ENCODE results near the gene ALOX15B. TPM values are rescaled to one million over a fixed set of nuclear protein-coding genes. Genes with fewer than 3 reads are reported as not detected.

The ALOX15B gene
- total RNA-seq, 1 donor from 2014 or later, result 5.8 TPM

DNA sequence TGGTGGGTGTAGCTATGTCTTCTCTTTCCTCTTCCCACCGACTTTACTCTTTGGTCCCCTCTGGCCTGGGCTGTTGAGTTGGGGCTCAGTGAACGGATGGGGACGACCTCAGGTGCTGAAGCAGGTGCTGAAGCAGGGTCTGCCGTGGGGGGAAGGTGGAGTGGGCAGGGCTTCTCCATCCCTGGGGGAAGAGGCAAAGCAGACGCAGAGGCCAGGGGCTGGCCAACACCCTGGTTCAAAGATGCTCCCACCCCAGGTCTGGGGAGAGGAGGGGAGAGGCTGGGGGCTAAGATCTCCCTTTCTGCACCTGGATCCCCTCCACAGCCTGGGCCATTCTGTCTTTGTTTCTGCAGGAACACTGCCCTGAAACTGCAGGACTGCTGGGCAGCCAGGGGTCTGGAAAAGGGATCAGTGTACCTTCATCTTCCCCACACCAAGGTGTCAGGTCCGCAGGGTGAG, 25.7 kb downstream of the ALOX15B start:
- Histone ChIP-seq H3K27me3 (ENCODE audit: control insufficient read depth, insufficient read depth, low read length) (peaks cover 10% of the 10 kb centered on the region), H3K4me3 (ENCODE audit: low read depth, low read length) (no peak overlapping the region), H3K36me3 (ENCODE audit: control insufficient read depth, insufficient read depth, low read length) (no peaks in the 10 kb centered on the region)
- TF ChIP-seq, protein P1, sequence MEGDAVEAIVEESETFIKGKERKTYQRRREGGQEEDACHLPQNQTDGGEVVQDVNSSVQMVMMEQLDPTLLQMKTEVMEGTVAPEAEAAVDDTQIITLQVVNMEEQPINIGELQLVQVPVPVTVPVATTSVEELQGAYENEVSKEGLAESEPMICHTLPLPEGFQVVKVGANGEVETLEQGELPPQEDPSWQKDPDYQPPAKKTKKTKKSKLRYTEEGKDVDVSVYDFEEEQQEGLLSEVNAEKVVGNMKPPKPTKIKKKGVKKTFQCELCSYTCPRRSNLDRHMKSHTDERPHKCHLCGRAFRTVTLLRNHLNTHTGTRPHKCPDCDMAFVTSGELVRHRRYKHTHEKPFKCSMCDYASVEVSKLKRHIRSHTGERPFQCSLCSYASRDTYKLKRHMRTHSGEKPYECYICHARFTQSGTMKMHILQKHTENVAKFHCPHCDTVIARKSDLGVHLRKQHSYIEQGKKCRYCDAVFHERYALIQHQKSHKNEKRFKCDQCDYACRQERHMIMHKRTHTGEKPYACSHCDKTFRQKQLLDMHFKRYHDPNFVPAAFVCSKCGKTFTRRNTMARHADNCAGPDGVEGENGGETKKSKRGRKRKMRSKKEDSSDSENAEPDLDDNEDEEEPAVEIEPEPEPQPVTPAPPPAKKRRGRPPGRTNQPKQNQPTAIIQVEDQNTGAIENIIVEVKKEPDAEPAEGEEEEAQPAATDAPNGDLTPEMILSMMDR (IDR thresholded peaks at IDR 0.05; ENCODE audit: insufficient read depth, low read length, severe bottlenecking), result no peak
- FAIRE-seq, result no peak
- no peak for DNase-seq (ENCODE audit: low read depth)

DNA sequence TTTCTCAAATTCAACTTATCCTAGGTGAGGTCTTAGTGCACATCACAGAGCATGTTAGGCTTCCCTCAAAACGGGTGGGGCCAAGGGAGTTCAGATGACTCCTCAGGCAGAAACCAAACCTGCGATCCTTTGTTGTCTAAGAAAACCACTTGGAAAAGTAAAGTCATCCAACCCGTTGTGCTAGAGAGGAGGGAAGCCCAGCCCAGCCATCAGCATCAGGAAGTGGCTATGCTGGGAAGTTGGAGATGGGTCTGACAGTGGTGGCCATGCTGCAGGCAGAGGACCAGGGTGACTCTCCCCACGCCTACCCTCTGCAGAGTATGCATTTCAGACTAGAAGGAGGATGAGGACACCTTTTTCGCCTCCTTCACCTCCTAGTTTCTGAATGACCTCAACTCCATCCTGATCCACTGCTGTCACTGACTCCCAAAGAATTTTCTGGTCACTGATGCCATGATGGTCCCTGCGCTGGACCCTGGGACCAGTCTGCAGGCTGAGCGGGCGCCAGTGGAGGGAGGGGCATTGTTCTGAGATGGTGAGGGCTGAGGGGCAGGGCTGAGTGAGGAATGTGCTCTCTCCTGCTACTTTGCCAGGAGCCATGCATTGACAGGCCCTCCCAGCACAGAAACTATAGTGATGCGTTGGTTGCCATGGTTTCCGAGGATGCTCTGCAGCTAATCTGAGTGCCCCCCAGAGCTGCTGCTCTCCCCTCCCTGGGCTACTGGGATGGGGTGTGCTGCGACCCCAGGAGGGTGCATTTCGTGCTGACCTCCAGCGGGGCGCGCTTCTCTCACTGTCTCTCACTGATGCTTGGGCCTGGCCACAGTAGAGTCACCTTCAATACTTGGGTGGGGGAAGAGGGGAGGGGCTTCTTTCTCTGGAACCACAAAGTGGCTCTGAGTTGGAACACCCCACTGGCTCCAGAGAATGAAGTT, 28.2 kb downstream of the ALOX15B start:
- FAIRE-seq (no peak), DNase-seq (ENCODE audit: low read depth) (peak; percentile 56)
- Histone ChIP-seq H3K27me3 (ENCODE audit: control insufficient read depth, insufficient read depth, low read length) (peaks cover 10% of the 10 kb centered on the region), H3K36me3 (ENCODE audit: control insufficient read depth, insufficient read depth, low read length) (no peaks in the 10 kb centered on the region), H3K4me3 (ENCODE audit: low read depth, low read length) (no peak overlapping the region)
- TF ChIP-seq, protein P1 (IDR thresholded peaks at IDR 0.05; ENCODE audit: insufficient read depth, low read length, severe bottlenecking), result no peak

DNA sequence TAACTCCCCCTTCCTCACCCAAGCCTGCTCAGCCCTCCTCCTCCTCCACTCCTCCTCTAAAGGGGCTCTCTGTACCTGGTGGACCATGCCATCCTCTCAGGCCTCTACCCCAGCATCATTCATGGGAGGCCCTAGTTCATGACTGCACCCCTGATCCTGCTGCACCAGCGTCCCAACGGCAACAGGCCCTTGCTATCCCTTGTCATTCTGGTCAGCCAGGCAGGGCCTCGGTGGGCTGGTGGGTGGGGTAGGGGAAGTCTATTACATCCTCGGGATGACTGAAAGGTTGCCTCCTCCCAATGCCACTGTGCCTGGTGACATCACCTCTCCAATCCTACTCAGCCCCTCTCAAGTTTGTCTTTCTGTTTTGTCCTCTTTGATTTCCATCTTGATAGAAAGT, 28.9 kb downstream of the ALOX15B start:
- DNase-seq (ENCODE audit: low read depth), result no peak
- TF ChIP-seq, protein P1 (IDR thresholded peaks at IDR 0.05; ENCODE audit: insufficient read depth, low read length, severe bottlenecking), result no peak
- Histone ChIP-seq H3K4me3 (ENCODE audit: low read depth, low read length) (no peak overlapping the region), H3K27me3 (ENCODE audit: control insufficient read depth, insufficient read depth, low read length) (peaks cover 13% of the 10 kb centered on the region), H3K36me3 (ENCODE audit: control insufficient read depth, insufficient read depth, low read length) (no peaks in the 10 kb centered on the region)
- peak; percentile 64 for FAIRE-seq

DNA sequence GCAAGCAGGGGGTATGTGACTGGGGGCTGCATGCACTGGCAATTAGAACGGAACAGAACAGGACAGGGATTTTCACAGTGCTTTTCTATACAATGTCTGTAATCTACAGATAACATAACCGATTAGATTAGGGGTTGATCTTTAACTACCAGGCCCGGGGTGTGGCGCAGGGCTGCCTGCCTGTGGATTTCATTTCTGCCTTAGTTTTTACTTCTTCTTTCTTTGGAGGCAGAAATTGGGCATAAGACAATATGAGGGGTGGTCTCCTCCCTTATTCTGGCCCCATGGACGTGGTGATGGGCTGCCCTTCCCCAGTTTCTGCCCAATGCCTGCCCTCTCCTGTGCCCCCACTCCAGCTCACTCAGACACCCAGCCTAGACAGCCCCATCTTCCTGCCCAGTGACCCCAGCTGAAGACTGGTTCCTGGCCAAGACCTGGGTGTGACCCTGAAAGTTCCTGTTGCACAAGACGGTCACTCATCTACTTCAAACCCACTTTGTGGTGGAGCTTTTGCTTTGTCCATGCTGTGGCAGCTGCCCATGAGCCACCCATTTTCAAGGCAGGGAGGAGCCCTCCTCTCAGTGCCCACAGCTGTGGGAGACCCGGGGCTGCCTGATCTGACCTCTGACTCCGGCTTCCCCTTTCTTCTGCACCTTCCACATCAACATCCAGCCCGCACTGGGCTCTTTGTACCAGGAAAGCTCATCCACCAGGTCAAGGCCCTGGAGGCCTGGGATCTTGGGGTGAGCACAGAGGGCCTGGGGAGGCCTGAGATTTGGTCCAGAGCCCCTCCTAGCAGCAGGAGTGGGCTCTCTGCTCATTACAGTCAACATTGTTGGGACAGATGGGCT, 30.1 kb downstream of the ALOX15B start:
- Histone ChIP-seq H3K36me3 (ENCODE audit: control insufficient read depth, insufficient read depth, low read length) (no peaks in the 10 kb centered on the region), H3K4me3 (ENCODE audit: low read depth, low read length) (no peak overlapping the region), H3K27me3 (ENCODE audit: control insufficient read depth, insufficient read depth, low read length) (peaks cover 14% of the 10 kb centered on the region)
- DNase-seq (ENCODE audit: low read depth), result no peak
- no peak for FAIRE-seq
- TF ChIP-seq, protein P1 (IDR thresholded peaks at IDR 0.05; ENCODE audit: insufficient read depth, low read length, severe bottlenecking), result no peak

DNA sequence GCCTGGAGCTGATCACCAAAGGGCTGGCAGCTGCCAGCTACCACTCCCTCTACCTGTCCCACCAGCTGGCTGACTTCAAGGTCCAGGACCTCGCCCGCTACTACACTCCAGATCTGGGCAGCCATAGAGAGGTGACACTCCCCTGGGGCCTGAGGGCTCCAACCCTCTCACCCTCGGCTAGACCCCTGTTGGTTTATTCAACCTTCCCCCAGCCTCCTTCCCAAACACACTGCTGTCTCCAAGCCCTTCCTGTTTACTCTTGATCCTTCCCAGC, 30.7 kb downstream of the ALOX15B start:
- Histone ChIP-seq H3K27me3 (ENCODE audit: control insufficient read depth, insufficient read depth, low read length) (peaks cover 16% of the 10 kb centered on the region), H3K36me3 (ENCODE audit: control insufficient read depth, insufficient read depth, low read length) (no peaks in the 10 kb centered on the region), H3K4me3 (ENCODE audit: low read depth, low read length) (no peak overlapping the region)
- FAIRE-seq, result no peak
- no peak for DNase-seq (ENCODE audit: low read depth)
- TF ChIP-seq, protein P1 (IDR thresholded peaks at IDR 0.05; ENCODE audit: insufficient read depth, low read length, severe bottlenecking), result no peak
